Measurements from ENCODE around the gene TSPAN32.

The TSPAN32 gene

DNA sequence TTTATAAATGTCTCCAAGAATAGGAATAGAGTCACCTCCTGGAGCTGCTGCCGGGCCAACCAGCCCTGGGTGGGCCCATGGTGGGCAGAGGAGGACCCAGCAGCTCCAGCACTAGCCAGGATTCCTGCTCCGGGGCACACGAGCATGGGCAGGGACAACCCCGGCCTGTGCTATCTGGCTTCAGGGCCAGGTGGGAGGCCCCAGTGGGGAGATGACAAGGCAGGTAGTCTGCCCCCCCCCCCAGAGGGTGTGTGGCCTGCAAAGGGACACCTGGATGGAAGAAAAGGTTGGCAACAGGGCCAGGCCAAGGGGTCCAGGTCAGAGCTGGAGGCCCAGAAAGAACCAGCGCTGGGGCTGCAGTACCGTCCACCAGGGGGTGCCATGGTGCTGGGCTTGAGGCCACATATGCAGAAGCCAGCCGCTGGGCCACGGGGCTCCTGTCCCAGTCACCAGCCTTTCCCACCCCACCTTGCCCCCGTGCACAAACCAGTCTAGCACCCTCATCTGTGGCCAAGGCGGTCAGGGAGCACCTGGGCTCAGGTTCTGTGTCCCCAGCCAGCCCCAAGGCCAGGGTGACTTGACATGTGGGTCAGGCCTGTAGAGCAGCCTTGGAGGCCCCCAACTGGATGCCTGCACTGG is 3.4 kb downstream of the TSPAN32 start:
- DNase-seq, result peak; percentile 86

- peak; percentile 17 for DNase-seq
These were observed 4.1 kb downstream of the TSPAN32 start for GRCh38 chr11:2305788-2306451.

DNA sequence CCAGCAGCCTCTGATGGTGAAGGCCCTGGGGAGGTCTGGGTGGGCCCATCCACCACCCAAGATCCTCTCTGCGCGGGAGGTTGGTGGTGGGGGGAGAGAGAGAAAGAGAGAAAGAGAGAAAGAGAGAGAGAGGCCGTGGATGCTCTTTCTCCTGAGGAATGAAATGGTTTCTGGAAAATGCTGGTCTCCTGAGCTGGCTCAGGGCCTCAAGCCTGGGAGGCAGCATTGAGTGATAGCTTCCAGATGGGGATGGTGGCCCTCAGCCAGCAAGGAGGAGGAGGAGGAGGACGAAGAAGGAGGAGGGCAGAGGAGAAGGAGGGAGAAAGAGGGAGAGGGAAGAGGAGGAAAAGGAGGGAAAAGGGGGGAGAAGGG is 4.6 kb downstream of the TSPAN32 start:
- DNase-seq, result no peak

DNA sequence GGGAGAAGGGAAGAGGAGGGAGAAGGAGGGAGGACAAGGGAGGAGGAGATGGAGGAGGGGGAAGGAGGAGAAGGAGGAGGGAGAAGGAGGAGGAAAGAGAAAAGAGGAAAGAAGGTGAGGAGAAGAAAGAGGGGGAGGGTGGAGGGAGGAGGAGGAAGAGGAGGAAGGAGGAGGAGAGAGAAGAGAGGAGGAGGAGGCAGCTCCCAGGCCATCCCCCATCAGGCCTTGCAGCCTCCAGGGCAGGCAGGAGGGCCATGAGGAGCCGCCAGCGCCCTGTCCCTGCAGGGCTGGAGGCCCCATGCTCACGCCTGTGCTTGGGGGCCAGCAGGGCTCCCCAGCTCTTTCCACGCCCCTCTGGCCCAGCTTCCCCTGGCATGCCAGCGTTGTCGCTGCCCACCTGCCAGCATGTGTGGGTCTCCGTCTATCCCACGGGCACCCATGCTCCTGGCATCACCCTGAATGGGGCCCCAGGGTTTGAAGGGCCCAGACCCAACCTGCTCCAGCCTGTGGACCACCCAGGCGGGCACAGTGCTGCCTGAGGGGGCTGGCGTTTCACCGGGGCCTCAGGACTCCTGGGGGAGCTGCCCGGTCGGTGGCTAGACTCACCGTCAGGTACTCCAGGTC is 5.2 kb downstream of the TSPAN32 start:
- DNase-seq, result no peak

DNA sequence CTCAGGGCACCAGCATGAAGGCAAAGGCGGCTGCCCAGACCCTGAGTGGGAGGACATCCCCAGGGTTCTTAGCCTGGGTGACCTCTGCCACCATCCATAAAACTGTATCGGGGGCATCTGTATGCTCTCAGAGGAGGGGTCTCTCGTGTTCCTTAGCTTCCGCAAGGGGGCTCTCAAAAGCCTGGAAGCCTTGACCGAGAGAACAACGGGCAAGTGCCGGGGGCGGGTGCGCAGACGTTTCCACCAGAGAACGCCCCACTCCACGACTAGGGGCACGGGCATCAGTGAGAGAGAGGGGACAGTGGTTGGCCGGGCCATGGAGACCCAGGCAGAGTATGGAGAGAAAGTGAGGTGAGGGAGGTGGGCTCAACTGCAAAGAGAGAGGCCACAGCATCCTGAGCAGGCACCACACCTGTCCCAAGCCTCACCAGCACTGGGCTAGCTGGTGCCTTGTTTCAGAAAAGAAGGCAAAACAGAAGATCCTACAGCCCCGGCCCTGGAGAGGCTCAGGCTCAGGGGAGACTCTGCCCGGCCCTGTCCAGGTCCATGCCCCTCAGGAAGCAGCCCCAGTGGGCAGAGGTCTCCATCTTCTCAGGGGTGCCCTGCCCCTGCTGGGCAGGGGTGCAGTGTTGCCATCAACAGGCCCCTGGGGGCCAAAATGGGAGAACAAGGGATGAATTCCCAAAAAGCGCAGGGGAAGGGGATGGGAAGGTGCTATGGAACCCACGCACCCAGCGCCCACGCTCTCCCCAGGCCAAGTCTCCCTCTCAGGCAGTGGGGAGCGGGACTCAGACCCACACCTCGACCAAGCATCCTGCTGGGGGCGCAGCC is 5.9 kb downstream of the TSPAN32 start:
- no peak for DNase-seq

DNA sequence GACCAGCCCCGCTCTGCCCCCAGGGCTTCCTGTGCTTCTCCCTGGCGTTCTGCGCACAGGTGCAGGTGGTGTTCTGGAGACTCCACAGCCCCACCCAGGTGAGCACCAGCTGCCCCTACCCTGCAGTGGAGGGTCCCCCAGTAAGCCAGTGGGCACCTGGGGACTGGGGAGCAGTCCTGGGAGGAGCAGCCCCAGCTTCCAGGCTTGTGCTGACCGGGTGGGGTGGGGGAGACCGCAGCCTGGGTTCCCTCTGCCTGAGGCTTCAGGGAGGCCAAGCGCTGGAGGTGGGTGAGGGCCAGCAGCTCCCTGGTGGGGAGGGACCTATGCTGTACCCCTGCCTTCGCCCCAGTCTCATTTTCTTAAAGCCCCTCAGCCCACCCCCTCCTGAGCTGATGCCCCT is 6.9 kb downstream of the TSPAN32 start:
- DNase-seq, result no peak

DNA sequence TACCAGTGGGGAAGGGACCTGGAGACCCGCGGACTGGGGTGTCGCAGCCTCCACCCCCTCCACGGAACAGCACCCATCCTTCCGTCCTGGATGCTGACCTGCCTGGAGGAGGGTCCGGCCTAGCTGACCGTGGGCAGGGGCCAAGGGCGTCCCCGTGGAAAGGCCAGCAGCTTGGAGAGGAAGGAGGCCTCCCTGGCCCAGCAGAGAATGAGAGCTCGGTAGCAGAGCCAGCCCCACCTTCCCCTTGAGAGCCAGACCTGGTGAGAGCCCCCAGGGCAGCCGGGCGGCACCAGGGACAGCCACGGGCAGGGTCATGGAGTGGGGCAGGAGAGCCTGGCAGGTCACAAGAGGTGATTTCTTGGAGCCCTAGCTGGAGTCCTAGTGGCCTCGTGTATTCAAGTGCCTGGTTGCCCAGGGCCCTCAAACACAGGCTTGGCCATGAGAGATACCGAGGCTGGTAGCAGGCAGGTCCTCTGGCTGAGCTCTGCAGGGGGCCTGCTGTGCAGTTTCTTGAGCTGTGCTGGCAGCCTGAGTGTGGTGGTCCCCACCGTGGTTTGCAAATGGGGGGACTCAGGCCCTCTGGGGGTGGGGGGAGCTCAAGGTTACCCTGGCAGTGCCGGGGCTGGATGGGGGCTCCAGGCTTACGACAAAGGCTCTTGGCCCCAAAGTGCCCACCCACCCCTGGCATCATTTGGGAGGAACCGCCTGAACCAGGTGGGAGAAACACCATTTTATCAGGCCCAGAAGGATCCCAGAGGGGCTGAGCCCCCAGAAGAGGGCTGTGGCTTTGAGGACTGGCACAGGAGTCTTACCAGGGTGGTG is 7.6 kb downstream of the TSPAN32 start:
- DNase-seq, result no peak

DNA sequence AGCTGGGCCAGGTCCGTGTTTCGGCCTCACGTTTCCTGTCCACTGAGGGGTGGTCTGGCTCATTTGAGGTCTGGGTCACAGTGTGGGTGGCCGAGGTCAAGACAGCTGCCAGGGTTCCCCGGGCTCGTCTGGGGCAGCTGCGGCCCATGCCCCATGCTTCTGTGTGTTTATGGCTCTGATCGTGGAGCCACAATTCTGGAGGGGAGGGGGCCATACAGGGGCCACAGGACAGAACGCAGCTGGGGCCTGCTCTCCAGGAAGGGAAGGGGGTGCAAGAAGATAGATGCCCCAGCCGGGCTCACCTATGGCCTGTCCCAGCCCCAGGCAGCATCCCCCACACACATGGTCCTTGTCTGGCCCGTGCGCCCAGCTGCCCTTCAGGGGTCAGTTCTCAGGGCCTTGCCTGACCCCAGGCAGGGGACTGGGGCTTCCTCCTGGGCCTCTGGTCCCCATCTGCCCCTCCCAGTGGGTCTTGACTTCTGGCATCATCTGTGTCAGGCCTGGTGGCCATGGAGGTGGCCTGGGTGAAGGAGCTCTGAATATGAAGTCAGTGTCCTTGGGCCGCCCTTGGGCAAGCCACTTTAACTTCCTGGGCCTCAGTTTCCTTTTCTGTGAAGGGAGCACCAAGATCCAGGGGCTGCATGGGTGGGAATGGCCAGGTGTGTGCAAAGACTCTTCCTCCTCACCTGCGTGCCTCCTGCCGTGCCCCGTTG is 8.4 kb downstream of the TSPAN32 start:
- DNase-seq, result no peak

- no peak for DNase-seq
These were observed 9.1 kb downstream of the TSPAN32 start for GRCh38 chr11:2310786-2311352.

DNA sequence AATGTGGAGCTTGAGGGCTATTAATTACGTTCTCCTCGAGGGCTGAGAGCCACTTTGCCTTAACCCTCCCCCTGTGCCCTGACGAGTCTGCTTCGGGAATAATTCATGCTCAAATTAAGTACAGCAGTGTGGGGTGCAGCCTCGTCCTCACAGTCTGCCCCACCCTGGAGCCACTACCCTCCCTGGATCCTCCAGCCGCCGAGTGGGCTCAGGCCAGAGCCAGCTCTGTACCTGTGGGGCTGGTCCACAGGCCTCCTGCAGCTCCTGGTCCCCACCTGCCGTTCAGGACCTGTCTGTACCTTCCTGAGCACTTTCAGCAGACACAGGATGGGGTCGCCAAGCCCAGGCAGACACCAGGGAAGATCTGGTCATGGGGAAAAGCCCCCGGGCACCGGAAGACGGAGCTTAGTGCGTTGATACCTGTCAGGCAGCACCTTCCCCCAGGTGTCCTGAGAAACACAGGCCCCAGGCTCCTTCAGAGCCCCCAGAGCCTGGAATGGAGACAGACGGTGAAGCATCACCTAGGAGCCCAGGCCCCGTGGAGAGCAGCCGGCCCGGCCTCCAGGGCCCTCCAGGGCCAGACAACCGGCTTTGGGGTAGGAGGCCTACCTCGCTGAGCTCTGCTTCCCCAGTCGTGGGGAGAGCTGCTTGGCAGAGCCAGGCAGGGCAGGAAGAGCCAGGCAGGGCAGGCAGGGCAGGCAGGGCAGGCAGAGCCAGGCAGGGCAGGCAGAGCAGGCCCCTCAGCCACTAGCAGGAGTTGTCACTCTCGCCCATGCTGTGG is 9.7 kb downstream of the TSPAN32 start:
- no peak for DNase-seq

- DNase-seq, result no peak
These were observed 10.6 kb downstream of the TSPAN32 start for GRCh38 chr11:2312232-2313042.

DNA sequence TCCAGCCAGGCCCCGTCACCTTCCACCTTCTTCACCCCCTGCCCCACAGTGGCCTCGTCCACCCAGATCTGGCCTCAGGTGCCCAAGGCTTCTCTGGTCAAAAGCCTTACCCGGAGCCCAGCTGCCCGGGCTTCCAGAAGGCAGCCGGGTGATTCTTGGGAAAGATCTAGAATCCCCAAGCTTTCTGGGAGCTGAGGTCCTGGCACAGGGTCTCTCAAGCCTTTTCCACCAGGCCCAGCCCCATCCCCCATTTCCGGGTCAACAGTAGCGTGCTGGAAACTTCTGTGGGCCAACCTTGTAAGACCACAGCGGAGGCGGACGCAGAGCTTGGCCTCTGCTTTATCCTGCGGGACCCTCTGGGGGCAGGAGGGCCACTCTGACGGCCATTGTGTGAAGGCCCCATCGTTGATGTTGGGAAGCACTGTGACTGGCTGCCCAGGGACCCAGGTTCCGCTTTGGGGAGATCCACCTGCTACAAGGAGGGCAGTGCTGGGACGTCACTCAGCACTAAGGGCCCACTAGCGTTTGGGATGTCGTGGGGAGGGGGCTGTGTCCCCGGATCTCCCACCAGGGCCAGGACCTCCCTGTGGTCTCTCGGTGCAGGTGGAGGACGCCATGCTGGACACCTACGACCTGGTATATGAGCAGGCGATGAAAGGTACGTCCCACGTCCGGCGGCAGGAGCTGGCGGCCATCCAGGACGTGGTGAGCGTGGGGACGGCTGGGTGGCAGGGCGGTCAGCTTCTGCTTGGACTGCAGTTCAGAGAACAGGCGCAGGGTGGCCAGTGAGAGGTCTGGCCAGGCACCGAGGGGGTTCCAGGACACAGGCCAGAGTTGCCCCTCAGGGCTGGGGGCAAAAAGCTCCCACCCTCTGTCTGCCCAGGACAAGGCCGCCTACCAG is 11.5 kb downstream of the TSPAN32 start:
- no peak for DNase-seq

DNA sequence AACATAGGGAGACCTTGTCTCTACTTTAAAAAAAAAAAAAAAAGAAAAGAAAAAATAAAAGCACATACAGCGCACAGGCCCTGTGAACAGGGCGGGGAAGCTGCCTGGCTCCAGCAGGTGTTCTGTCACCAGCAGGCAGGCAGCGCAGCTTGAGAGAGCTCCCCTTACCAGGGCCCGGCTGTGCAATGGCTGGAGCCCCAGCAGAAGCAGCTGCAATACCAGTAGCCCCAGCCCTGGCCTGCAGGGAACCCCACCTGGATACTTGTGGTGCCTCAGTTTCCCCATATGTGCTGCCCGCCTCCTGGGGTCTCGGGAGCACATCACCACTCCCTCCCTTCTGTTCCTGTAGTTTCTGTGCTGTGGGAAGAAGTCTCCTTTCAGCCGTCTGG is 12.3 kb downstream of the TSPAN32 start:
- DNase-seq, result no peak

- DNase-seq, result no peak
These were observed 12.9 kb downstream of the TSPAN32 start for GRCh38 chr11:2314525-2315394.

DNA sequence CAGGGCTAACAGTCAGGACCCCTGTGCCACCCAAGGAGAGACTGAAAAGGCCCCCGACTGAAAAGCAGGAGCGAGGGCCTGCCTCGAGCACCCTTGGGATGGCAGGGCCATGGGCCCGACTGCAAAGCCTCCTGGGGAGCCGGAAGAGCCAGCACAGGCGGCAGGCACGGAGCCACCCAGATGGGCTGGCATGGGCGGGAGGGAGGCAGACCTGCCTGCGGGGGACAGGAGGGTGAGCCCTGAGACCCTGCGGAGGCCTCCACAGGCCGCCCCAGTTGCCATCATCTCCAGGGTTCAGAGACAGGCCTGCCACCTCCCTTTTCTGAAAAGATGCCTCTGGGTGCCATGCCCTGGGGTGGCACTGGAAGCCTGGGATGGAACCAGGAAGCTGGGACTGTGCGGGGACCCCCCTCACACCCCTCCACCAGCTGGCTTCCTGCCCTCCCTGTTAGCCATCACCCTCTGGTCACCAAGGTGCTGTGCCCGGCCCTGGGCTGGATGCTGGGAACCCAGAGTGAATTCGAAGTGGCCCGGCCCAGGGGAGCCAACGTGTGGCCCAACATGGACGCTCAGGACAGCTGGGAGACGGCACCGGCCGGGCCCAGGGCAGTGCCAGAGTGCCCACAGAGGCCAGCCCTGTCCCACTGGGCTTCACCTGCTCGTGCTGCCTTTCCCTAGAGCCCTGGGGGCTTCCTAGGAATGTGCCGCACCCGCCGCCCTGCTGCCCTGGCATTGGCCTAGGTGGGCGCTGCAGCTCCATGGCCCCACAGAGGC is 13.8 kb downstream of the TSPAN32 start:
- no peak for DNase-seq

GRCh38 chr11:2316169-2316962 is 14.6 kb downstream of the TSPAN32 start:
- DNase-seq, result no peak
